D721Med (cell line): Measurements from ENCODE around the gene MAX.

Source experiments
- DNase-seq: peaks from one replicate; pipeline ENCODE4 v3.0.0; 2011; ENCODE audit warnings: low spot score; ENCODE audit not compliant: insufficient read length
- FAIRE-seq: peaks from 2 replicates; lab custom pipeline; 2011; peaks lifted over from hg19 to GRCh38; lab: Jason Lieb, UNC
- CTCF ChIP-seq: IDR thresholded peaks from 2 replicates; pipeline ENCODE4 v1.5.1; 2012; ENCODE audit warnings: mild to moderate bottlenecking, control low read depth; ENCODE audit not compliant: insufficient read depth; ENCODE audit errors: missing control alignments

The MAX gene

GRCh38 chr14:65080960-65081747 lies 21.2 kb downstream of the MAX start:
- DNase-seq: no peak
- FAIRE-seq: no peak
- TF ChIP-seq CTCF: no peak

GRCh38 chr14:65079768-65080167 lies 22.5 kb downstream of the MAX start:
- DNase-seq: no peak
- TF ChIP-seq CTCF: no peak
- FAIRE-seq: no peak

GRCh38 chr14:65079201-65079600 lies 23.1 kb downstream of the MAX start:
- no peak for TF ChIP-seq CTCF
- FAIRE-seq (no peak), DNase-seq (no peak)

GRCh38 chr14:65077318-65077717 lies 25.0 kb downstream of the MAX start:
- no peak for TF ChIP-seq CTCF
- DNase-seq (no peak), FAIRE-seq (no peak)

- FAIRE-seq (no peak), DNase-seq (no peak)
- TF ChIP-seq CTCF: no peak
These were observed 26.5 kb downstream of the MAX start for GRCh38 chr14:65075628-65076325.

- DNase-seq (no peak), FAIRE-seq (no peak)
- no peak for TF ChIP-seq CTCF
These were observed 27.7 kb downstream of the MAX start for GRCh38 chr14:65074449-65075150.
